ENCODE results near the gene NAA15. TPM values are rescaled to one million over a fixed set of nuclear protein-coding genes. Genes with fewer than 3 reads are reported as not detected.

Gene NAA15
- total and polyA plus RNA-seq, 2 donors (not counting 3 experiments of a cell fraction or from before 2014, with no cell fraction given) = 4.5 to 67.9 TPM

DNA sequence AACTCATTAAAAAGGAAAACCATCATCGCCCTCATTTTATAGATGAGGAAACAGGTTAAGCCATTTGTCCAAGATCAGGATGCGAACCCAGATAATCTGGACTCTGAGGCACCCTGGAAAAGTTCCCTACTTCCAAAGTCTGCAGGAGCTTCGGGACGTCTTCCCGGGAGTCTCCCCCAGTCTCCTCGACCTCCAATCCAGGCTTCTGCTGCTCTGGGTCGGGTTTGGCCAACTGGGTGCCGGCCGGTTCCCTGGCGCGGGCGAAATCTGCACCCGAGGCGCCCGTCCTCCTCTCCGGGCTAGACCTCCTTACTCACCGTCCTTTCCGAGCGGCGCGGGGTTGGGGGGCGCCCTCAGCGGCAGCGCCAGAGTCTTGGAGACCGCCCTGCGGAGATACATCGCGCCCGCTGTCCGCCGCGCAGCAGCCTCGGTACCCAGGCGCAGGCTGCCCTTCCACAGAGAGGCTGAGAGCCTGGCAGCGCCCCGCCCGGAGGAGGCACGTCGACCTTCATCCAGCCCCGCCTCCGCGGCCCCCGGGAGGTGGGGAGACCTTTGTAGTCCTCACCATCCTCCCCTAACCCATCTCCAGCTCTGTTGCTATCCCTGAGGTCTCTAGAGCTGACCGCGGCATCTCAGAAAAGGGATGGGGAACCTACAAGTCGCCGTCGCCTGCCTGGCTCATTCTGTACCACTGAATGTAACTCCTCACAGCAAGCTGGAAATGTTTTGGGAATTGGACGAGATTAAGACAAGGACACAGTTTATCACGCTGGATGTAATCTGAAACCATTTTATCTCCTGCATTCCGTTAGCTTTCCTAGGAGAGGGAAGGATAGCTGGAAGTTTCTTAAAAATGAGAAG, 21.3 kb upstream of the NAA15 start, which contains the start of gene MGARP:
Gene MGARP, minus strand, starts transcription at position 466 of the 861 bp plus-strand sequence. Its CDS starts 67 bp downstream, at position 399.
- DNase-seq (ENCODE audit: low read depth, low spot score) = peak; percentile 73
- Histone ChIP-seq H3K4me1 (ENCODE audit: control insufficient read depth, extremely low read depth, insufficient read depth, low read length) (peaks cover 26% of the 10 kb centered on the region), H2AFZ (ENCODE audit: low read depth, low read length) (peak within 1 kb of the TSS; percentile 64), H4K20me1 (replicated peaks; ENCODE audit: control insufficient read depth, extremely low read depth, insufficient read depth, low read length) (no peaks in the 10 kb centered on the region), H3K79me2 (ENCODE audit: control insufficient read depth, insufficient read depth, low read length) (no peaks in the 10 kb centered on the region), H3K9me1 (replicated peaks; ENCODE audit: control insufficient read depth, extremely low read depth, insufficient read depth, low read length) (no peaks in the 10 kb centered on the region), H3K9me3 (replicated peaks; ENCODE audit: control insufficient read depth, insufficient read depth, low read length) (no peaks in the 10 kb centered on the region), H3K27ac (ENCODE audit: insufficient read depth, low read depth, low read length) (no peak within 1 kb of the TSS), H3K4me2 (ENCODE audit: insufficient read depth, low read length) (peak within 1 kb of the TSS; percentile 97), H3K36me3 (ENCODE audit: control insufficient read depth in 2 of 2, extremely low read depth in 1 of 2, insufficient read depth in 2 of 2, low read length in 2 of 2) (no peaks in the 10 kb centered on the region), H3K27me3 (ENCODE audit: control insufficient read depth in 2 of 2, insufficient read depth in 2 of 2, low read length in 2 of 2) (no peaks in the 10 kb centered on the region), H3K9ac (replicated peaks; ENCODE audit: extremely low read depth, insufficient read depth, low read length) (peak within 1 kb of the TSS; percentile 45), H3K4me3 (replicated peaks in 1 of 3; ENCODE audit: insufficient read depth in 1 of 3, low read depth in 1 of 3, low read length in 3 of 3) (peak within 1 kb of the TSS; percentile 59 to 80 (median 68))
- TF ChIP-seq JUN (IDR thresholded peaks at IDR 0.05; ENCODE audit: borderline replicate concordance, insufficient read depth, insufficient read length, low read depth) = no peak
- peak; percentile 53 for TF ChIP-seq POLR2A (IDR thresholded peaks at IDR 0.05; ENCODE audit: low read depth, low read length)
- no peak for TF ChIP-seq GATA2 (IDR thresholded peaks at IDR 0.05; ENCODE audit: insufficient read depth, insufficient read length, low read depth, low read length)
- TF ChIP-seq POLR2AphosphoS5 (IDR thresholded peaks at IDR 0.05; ENCODE audit: insufficient read depth, low read depth, low read length) = peak; percentile 62
- no peak for TF ChIP-seq MYC (IDR thresholded peaks at IDR 0.05; ENCODE audit: low read depth, low read length)
- peak in 1 of 2 donors; percentile 2 for TF ChIP-seq CTCF (IDR thresholded peaks at IDR 0.05; ENCODE audit: extremely low read depth in 1 of 2, insufficient read depth in 1 of 2, low read depth in 1 of 2, low read length in 2 of 2)
- no peak for TF ChIP-seq MAX (IDR thresholded peaks at IDR 0.05; ENCODE audit: insufficient read depth, insufficient read length)
- TF ChIP-seq FOS (IDR thresholded peaks at IDR 0.05; ENCODE audit: borderline replicate concordance, insufficient read depth, low read length) = no peak
- no peak for TF ChIP-seq EZH2 (IDR thresholded peaks at IDR 0.05; ENCODE audit: borderline replicate concordance, low read depth, low read length, severe bottlenecking)
- intact Hi-C loops (cut with micrococcal nuclease) (loop anchor here (1.0 to 5.0 kb wide), 5 partner anchors 15 to 183 kb away; partner anchors contain the start of gene NAA15), dilution Hi-C loops (cut with MboI; ENCODE audit: extremely low pct_ligation_motif_present, low sequenced_read_pairs) (no loop called here)
- ChIA-PET POLR2A (no interaction called here), CTCF (interaction anchor here (1.3 to 5.0 kb wide), 3 partner anchors 17 to 249 kb away, joined by 9 to 74 read pairs (median 36); no protein-coding TSS in a partner anchor)
- FAIRE-seq = no peak
- BruUV-seq (replicated peaks) = no TSS peak

All from endothelial cell of umbilical vein (primary cell).